ENCODE data around the gene MAP3K6. TPM values are rescaled to one million over a fixed set of nuclear protein-coding genes. Genes with fewer than 3 reads are reported as not detected.

MAP3K6 gene
- total RNA-seq, 1 experiment from 2014 or later: 7.7 TPM

DNA sequence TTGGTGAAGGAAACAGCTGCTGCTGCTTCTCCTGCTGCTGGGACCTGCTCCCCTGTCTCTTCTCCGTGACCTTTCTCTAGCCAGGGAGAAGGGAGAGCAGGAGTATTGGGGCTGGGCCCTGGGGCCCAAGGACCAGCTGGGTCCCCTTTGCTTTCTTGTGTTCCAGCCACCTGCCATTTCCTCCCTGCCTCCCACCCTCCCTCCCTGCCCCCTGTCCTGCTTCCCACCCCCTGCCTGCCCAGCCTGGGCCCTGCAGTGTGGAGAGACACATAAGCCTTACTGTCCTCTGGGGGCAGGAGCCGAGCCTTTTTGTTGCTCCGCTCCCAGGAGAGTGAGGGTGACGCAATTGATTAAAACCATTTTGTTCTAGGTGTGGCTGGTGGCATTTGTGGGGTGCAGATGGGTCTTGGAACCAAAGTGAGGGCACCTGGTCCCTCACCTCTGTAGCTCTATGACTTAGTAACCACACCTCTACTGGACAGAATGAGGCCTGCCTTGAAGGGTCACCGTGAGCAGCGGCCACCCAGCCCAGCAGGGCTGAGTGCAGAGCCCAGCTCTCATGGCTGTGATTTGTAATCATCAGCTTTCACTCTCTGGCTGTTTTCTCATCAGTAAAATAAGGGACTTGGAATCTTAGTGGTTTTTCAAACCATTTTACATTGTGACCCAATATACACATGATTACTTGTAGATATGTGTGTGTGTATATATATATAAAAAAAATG, 58.7 kb downstream of the MAP3K6 start:
- H3K27me3 Mint-ChIP-seq (ENCODE audit: low read depth): peaks cover 5% of the 10 kb centered on the region
- no peak overlapping the region for H3T11ph ChIP-seq (ENCODE audit: low read length)
- H3K4me3 Mint-ChIP-seq: peak overlapping the region; percentile 12 to 67; a peak in 4 of 5 replicates
- 0 out of 2 replicates have a peak overlapping the region, but pooled peaks have one; percentile 23 for H3K14ac ChIP-seq (ENCODE audit: insufficient read depth, low read length)
- no peak overlapping the region for H4K8ac ChIP-seq (replicated peaks; ENCODE audit: insufficient read length, low read depth, low read length)
- H2BK20ac ChIP-seq (ENCODE audit: low read depth, low read length, poor library complexity, severe bottlenecking): no peak overlapping the region
- H3K18ac ChIP-seq (ENCODE audit: insufficient read length, low read depth, low read length): peak overlapping the region; percentile 56
- H3K9me3 ChIP-seq (ENCODE audit: control insufficient read depth, low read depth, low read length): no peaks in the 10 kb centered on the region
- H2BK15ac ChIP-seq (ENCODE audit: low read depth, low read length): no peak overlapping the region
- no peak overlapping the region for H2AK5ac ChIP-seq (ENCODE audit: insufficient read length, low read length)
- H4K91ac ChIP-seq (ENCODE audit: insufficient read length, low read depth, low read length): no peak overlapping the region
- no peak overlapping the region for H4K5ac ChIP-seq (ENCODE audit: insufficient read length, low read depth, low read length)
- H3K27ac Mint-ChIP-seq: peak overlapping the region; percentile 85 to 93 (median 88); a peak in 6 of 7 replicates
- no peak overlapping the region for H3K27ac ChIP-seq (ENCODE audit: insufficient read length, low read depth, low read length)
- no peak overlapping the region for H2BK5ac ChIP-seq (ENCODE audit: insufficient read length, low read length)
- no peaks in the 10 kb centered on the region for H3K9me3 Mint-ChIP-seq
- H3K4me2 ChIP-seq (ENCODE audit: insufficient read depth, insufficient read length, low read length): peak overlapping the region; percentile 7
- H3K36me3 Mint-ChIP-seq (ENCODE audit: insufficient read depth in 1 of 3, low read depth in 3 of 3): peaks cover 0 to 5% (median 0%) of the 10 kb centered on the region in 3 experiments; a peak in 2 of 7 replicates
- no peak overlapping the region for H2BK120ac ChIP-seq (ENCODE audit: low read depth, low read length, poor library complexity, severe bottlenecking)
- H3K79me2 ChIP-seq (ENCODE audit: insufficient read depth, low read length): no peaks in the 10 kb centered on the region
- no peaks in the 10 kb centered on the region for H3K79me1 ChIP-seq (ENCODE audit: insufficient read depth, low read depth, low read length, poor library complexity, severe bottlenecking)
- H3K4ac ChIP-seq (ENCODE audit: low read depth, low read length): no peak overlapping the region
- no CpG with 5 or more reads among the region's 6 CpGs for WGBS (ENCODE audit: extremely low coverage, insufficient read length, low lambda C conversion rate)
- H2BK12ac ChIP-seq (ENCODE audit: insufficient read length, low read depth, low read length): no peak overlapping the region
- H3K27me3 ChIP-seq (ENCODE audit: insufficient read depth, low read length): no peaks in the 10 kb centered on the region
- TF ChIP-seq, protein P1, sequence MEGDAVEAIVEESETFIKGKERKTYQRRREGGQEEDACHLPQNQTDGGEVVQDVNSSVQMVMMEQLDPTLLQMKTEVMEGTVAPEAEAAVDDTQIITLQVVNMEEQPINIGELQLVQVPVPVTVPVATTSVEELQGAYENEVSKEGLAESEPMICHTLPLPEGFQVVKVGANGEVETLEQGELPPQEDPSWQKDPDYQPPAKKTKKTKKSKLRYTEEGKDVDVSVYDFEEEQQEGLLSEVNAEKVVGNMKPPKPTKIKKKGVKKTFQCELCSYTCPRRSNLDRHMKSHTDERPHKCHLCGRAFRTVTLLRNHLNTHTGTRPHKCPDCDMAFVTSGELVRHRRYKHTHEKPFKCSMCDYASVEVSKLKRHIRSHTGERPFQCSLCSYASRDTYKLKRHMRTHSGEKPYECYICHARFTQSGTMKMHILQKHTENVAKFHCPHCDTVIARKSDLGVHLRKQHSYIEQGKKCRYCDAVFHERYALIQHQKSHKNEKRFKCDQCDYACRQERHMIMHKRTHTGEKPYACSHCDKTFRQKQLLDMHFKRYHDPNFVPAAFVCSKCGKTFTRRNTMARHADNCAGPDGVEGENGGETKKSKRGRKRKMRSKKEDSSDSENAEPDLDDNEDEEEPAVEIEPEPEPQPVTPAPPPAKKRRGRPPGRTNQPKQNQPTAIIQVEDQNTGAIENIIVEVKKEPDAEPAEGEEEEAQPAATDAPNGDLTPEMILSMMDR (conservative IDR thresholded peaks at IDR 0.05): no peak; the same call in 2 of the 3 replicates
- H3K56ac ChIP-seq (ENCODE audit: insufficient read length, low read depth, low read length): no peak overlapping the region
- DNase-seq: no peak
- no peaks in the 10 kb centered on the region for H3K23me2 ChIP-seq (ENCODE audit: insufficient read length, low read depth, low read length, poor library complexity, severe bottlenecking)
- H4K20me1 ChIP-seq (ENCODE audit: control insufficient read depth, insufficient read depth, insufficient read length): no peaks in the 10 kb centered on the region
- H3K23ac ChIP-seq (ENCODE audit: insufficient read length, low read depth, low read length): no peak overlapping the region
- peaks cover 6% of the 10 kb centered on the region for H3K4me1 ChIP-seq (ENCODE audit: insufficient read depth, low read length)
- H2AFZ ChIP-seq (ENCODE audit: low read length): no peak overlapping the region
- peaks cover 19 to 32% of the 10 kb centered on the region in 2 experiments for H3K4me1 Mint-ChIP-seq
- no peak overlapping the region for H3K9ac ChIP-seq (ENCODE audit: extremely low read depth, insufficient read length, low read length)

Data from H9 (cell line).